ENCODE measurements around the gene LURAP1L. TPM values are rescaled to one million over a fixed set of nuclear protein-coding genes. Genes with fewer than 3 reads are reported as not detected.

LURAP1L gene
- total and polyA plus RNA-seq, 2 of the 4 experiments (the other 2 are of a cell fraction) = 6.1 to 10.6 TPM

- BruUV-seq (replicated peaks) = no TSS peak
- CTCF ChIA-PET = no interaction called here
Measured at GRCh38 chr9:12748954-12749353, 25.9 kb upstream of the LURAP1L start.

More at GRCh38 chr9:12748954-12749353, 25.9 kb upstream of the LURAP1L start:
- no peaks in the 10 kb centered on the region for H3K27me3 ChIP-seq (ENCODE audit: control insufficient read depth, insufficient read depth, low read length)
- H3K23ac ChIP-seq (ENCODE audit: low read depth, low read length) = no peak overlapping the region
- no peak overlapping the region for H4K91ac ChIP-seq (ENCODE audit: insufficient read depth, low read depth, low read length)
- H3K14ac ChIP-seq (replicated peaks; ENCODE audit: low read depth, low read length) = no peak overlapping the region
- H2BK20ac ChIP-seq (ENCODE audit: low read depth, low read length) = no peak overlapping the region
- H3K9me1 ChIP-seq (ENCODE audit: insufficient read depth, low read length) = no peaks in the 10 kb centered on the region
- H4K5ac ChIP-seq (ENCODE audit: low read depth, low read length) = no peak overlapping the region
- no peak overlapping the region for H2BK5ac ChIP-seq (ENCODE audit: low read depth, low read length, poor library complexity, severe bottlenecking)
- H3K9me3 ChIP-seq (ENCODE audit: control insufficient read depth, insufficient read depth, low read length) = no peaks in the 10 kb centered on the region
- intact Hi-C loops (cut with micrococcal nuclease) (no loop called here), dilution Hi-C loops (cut with HindIII; ENCODE audit: low sequenced_read_pairs, unreplicated experiment) (no loop called here), in situ Hi-C loops (cut with MboI; ENCODE audit: low sequenced_read_pairs) (no loop called here)
- POLR2A ChIA-PET (ENCODE audit: unreplicated experiment) = no interaction called here
- H3K18ac ChIP-seq (ENCODE audit: low read depth, low read length) = no peak overlapping the region
- no peak overlapping the region for H3K56ac ChIP-seq (ENCODE audit: extremely low read depth, insufficient read depth, low read length)
- no peaks in the 10 kb centered on the region for H3K36me3 ChIP-seq (ENCODE audit: control insufficient read depth, insufficient read depth, low read length)
- DNase-seq (no peak), ATAC-seq (ENCODE audit: low read depth) (no peak)
- H3K4me2 ChIP-seq (ENCODE audit: low read depth, low read length) = no peak overlapping the region
- no peak overlapping the region for H3K4me3 ChIP-seq (ENCODE audit: insufficient read depth, low read depth, low read length)
- no peaks in the 10 kb centered on the region for H3K4me1 ChIP-seq (ENCODE audit: control insufficient read depth, insufficient read depth, low read length)
- TF ChIP-seq MAZ (IDR thresholded peaks at IDR 0.05; ENCODE audit: borderline replicate concordance, low read depth, low read length) (no peak), CEBPB (IDR thresholded peaks at IDR 0.05; ENCODE audit: low read depth, low read length) (peak; percentile 64)
- no peak overlapping the region for H2BK120ac ChIP-seq (ENCODE audit: low read depth, low read length)
- H4K8ac ChIP-seq (ENCODE audit: low read depth in 2 of 2, low read length in 2 of 2) = no peak overlapping the region
- H2AFZ ChIP-seq (replicated peaks; ENCODE audit: low read length, poor library complexity) = no peak overlapping the region
- no peak overlapping the region for H3K27ac ChIP-seq (ENCODE audit: insufficient read depth, low read length)
- no peak overlapping the region for H2AK9ac ChIP-seq (replicated peaks; ENCODE audit: low read depth, low read length, poor library complexity)
- no peak overlapping the region for H2BK15ac ChIP-seq (ENCODE audit: low read depth, low read length)
- no peak overlapping the region for H2AK5ac ChIP-seq (ENCODE audit: low read depth, low read length)
- H3K79me1 ChIP-seq (ENCODE audit: low read depth in 1 of 2, low read length in 2 of 2) = no peaks in the 10 kb centered on the region
- H3K9ac ChIP-seq (ENCODE audit: low read depth, low read length) = no peak overlapping the region
- H4K20me1 ChIP-seq (ENCODE audit: insufficient read depth, low read length) = no peaks in the 10 kb centered on the region
- no peak overlapping the region for H3K4ac ChIP-seq (ENCODE audit: low read depth, low read length)

Measured in IMR-90 (cell line).